IMR-90 (cell line): Measurements from ENCODE around the gene ZC3H12D. TPM values are rescaled to one million over a fixed set of nuclear protein-coding genes. Genes with fewer than 3 reads are reported as not detected.

Source experiments
- ATAC-seq: fragments of 200-7000 bp; cut with Tn5 transposase; 2 replicates; pipeline ENCODE4 v1.9.1; 2020; ENCODE audit warnings: low read depth, mild to moderate bottlenecking, moderate library complexity
- BruUV-seq: library from RNA; stranded (reverse); fragments of 400-500 nt; replicated peaks from 2 replicates; lab custom pipeline; 2021; lab: Mats Ljungman, UMichigan
- CTCF ChIA-PET: fragments of 300-600 bp; formaldehyde crosslinking; extraction: SDS; loops from one replicate; lab custom pipeline; 2021; ENCODE audit warnings: antibody characterized with exemption; lab: Yijun Ruan, JAX
- POLR2A ChIA-PET: fragments of 300-600 bp; sonication (Branson Sonifier 250); formaldehyde crosslinking; loops from one replicate; lab custom pipeline; 2022; ENCODE audit warnings: antibody characterized with exemption; ENCODE audit not compliant: unreplicated experiment; lab: Charles Lee
- DNase-seq: peaks from one replicate; pipeline ENCODE4 v3.0.0; 2013
- H2AFZ ChIP-seq: replicated peaks from 2 replicates; pipeline ENCODE3; 2013; ENCODE audit warnings: low read length, mild to moderate bottlenecking; ENCODE audit not compliant: poor library complexity
- H2AK5ac ChIP-seq: 2 replicates; pipeline ENCODE4 v1.6.1; 2013; ENCODE audit warnings: low read depth, low read length, inconsistent platforms
- H2AK9ac ChIP-seq: replicated peaks from 2 replicates; pipeline ENCODE3; 2013; ENCODE audit warnings: mild to moderate bottlenecking, low read depth, low read length, moderate library complexity; ENCODE audit not compliant: poor library complexity
- H2BK120ac ChIP-seq: 2 replicates; pipeline ENCODE4 v1.6.1; 2013; ENCODE audit warnings: low read depth, low read length, inconsistent platforms
- H2BK15ac ChIP-seq: 3 replicates; pipeline ENCODE4 v1.6.1; 2013; ENCODE audit warnings: low read depth, low read length, inconsistent platforms
- H2BK20ac ChIP-seq: 2 replicates; pipeline ENCODE4 v1.6.1; 2013; ENCODE audit warnings: low read depth, mild to moderate bottlenecking, inconsistent platforms, low read length, moderate library complexity
- H2BK5ac ChIP-seq: 2 replicates; pipeline ENCODE4 v1.6.1; 2013; ENCODE audit warnings: mild to moderate bottlenecking, low read depth, low read length, inconsistent platforms; ENCODE audit not compliant: poor library complexity, severe bottlenecking
- H3K14ac ChIP-seq: replicated peaks from 2 replicates; pipeline ENCODE4 v1.6.1; 2013; ENCODE audit warnings: low read depth, low read length, inconsistent platforms
- H3K18ac ChIP-seq: 2 replicates; pipeline ENCODE4 v1.6.1; 2013; ENCODE audit warnings: low read depth, low read length, control low read depth
- H3K23ac ChIP-seq: 2 replicates; pipeline ENCODE4 v1.6.1; 2013; ENCODE audit warnings: low read depth, low read length, inconsistent platforms
- H3K27ac ChIP-seq: 2 replicates; pipeline ENCODE4 v1.5.1; 2013; ENCODE audit warnings: mild to moderate bottlenecking, control low read depth, low read length; ENCODE audit not compliant: insufficient read depth
- H3K27me3 ChIP-seq: 2 replicates; pipeline ENCODE4 v1.6.1; 2013; ENCODE audit warnings: low read length; ENCODE audit not compliant: control insufficient read depth, insufficient read depth
- H3K36me3 ChIP-seq: 2 replicates; pipeline ENCODE4 v1.6.1; 2013; ENCODE audit warnings: low read length, mixed read lengths; ENCODE audit not compliant: control insufficient read depth, insufficient read depth
- H3K4ac ChIP-seq: 2 replicates; pipeline ENCODE4 v1.6.1; 2013; ENCODE audit warnings: low read depth, low read length, inconsistent platforms
- H3K4me1 ChIP-seq: 2 replicates; pipeline ENCODE4 v1.6.1; 2013; ENCODE audit warnings: low read length, mixed read lengths; ENCODE audit not compliant: control insufficient read depth, insufficient read depth
- H3K4me2 ChIP-seq: 2 replicates; pipeline ENCODE4 v1.6.1; 2013; ENCODE audit warnings: low read depth, mild to moderate bottlenecking, control low read depth, low read length, moderate library complexity
- H3K4me3 ChIP-seq: 2 replicates; pipeline ENCODE4 v1.5.1; 2013; ENCODE audit warnings: low read depth, mild to moderate bottlenecking, control low read depth, low read length, moderate library complexity; ENCODE audit not compliant: insufficient read depth
- H3K56ac ChIP-seq: 2 replicates; pipeline ENCODE4 v1.6.1; 2013; ENCODE audit warnings: low read length, inconsistent platforms; ENCODE audit not compliant: insufficient read depth; ENCODE audit errors: extremely low read depth
- H3K79me1 ChIP-seq, 2 experiments: 2 replicates each; pipeline ENCODE4 v1.6.1; 2013; ENCODE audit warnings: low read length in 2 of 2, inconsistent platforms in 1 of 2, low read depth in 1 of 2
- H3K9ac ChIP-seq: 2 replicates; pipeline ENCODE4 v1.6.1; 2013; ENCODE audit warnings: low read depth, low read length, control low read depth
- H3K9me1 ChIP-seq: 2 replicates; pipeline ENCODE4 v1.6.1; 2013; ENCODE audit warnings: low read length, inconsistent platforms; ENCODE audit not compliant: insufficient read depth
- H3K9me3 ChIP-seq: 2 replicates; pipeline ENCODE4 v1.6.1; 2013; ENCODE audit warnings: low read length; ENCODE audit not compliant: control insufficient read depth, insufficient read depth
- H4K20me1 ChIP-seq: 2 replicates; pipeline ENCODE4 v1.6.1; 2013; ENCODE audit warnings: low read length, inconsistent platforms; ENCODE audit not compliant: insufficient read depth
- H4K5ac ChIP-seq: 2 replicates; pipeline ENCODE4 v1.6.1; 2013; ENCODE audit warnings: mild to moderate bottlenecking, low read depth, low read length, control low read depth
- H4K8ac ChIP-seq, 2 experiments: 2 replicates each; pipeline ENCODE4 v1.6.1; 2013; ENCODE audit warnings: low read depth in 2 of 2, low read length in 2 of 2, control low read depth in 1 of 2, inconsistent platforms in 1 of 2
- H4K91ac ChIP-seq: 2 replicates; pipeline ENCODE4 v1.6.1; 2013; ENCODE audit warnings: low read depth, low read length, inconsistent platforms; ENCODE audit not compliant: insufficient read depth
- CEBPB ChIP-seq: IDR thresholded peaks from 2 replicates; pipeline ENCODE4 v1.6.1; 2012; ENCODE audit warnings: low read depth, low read length, improper control_type of control experiment
- CTCF ChIP-seq: conservative IDR thresholded peaks from 2 replicates; pipeline ENCODE4 v1.5.1; 2012; ENCODE audit warnings: mild to moderate bottlenecking, low read depth, low read length, improper control_type of control experiment
- ELK1 ChIP-seq: fragments of 150-350 bp; IDR thresholded peaks from 2 replicates; pipeline ENCODE4 v1.6.1; 2016; ENCODE audit warnings: low read depth, mild to moderate bottlenecking, low read length, moderate library complexity, borderline replicate concordance
- FOS ChIP-seq: fragments of 150-350 bp; IDR thresholded peaks from 2 replicates; pipeline ENCODE4 v1.6.1; 2016; ENCODE audit warnings: low read depth, low read length
- MAFK ChIP-seq: IDR thresholded peaks from 2 replicates; pipeline ENCODE4 v1.6.1; 2012; ENCODE audit warnings: low read depth, low read length, improper control_type of control experiment
- MAZ ChIP-seq: IDR thresholded peaks from 2 replicates; pipeline ENCODE4 v1.6.1; 2012; ENCODE audit warnings: low read depth, mild to moderate bottlenecking, low read length, improper control_type of control experiment, moderate library complexity, borderline replicate concordance
- MXI1 ChIP-seq: IDR thresholded peaks from 2 replicates; pipeline ENCODE4 v1.6.1; 2012; ENCODE audit warnings: low read depth, mild to moderate bottlenecking, low read length, moderate library complexity, borderline replicate concordance
- NFE2L2 ChIP-seq: fragments of 150-350 bp; IDR thresholded peaks from 2 replicates; pipeline ENCODE4 v1.6.1; 2016; ENCODE audit warnings: low read depth, mild to moderate bottlenecking, low read length
- RFX5 ChIP-seq: IDR thresholded peaks from 2 replicates; pipeline ENCODE4 v1.8.0; 2012; ENCODE audit warnings: low read depth, mild to moderate bottlenecking, low read length, moderate library complexity
- WGBS, 2 experiments: methylation state at CpG; one replicate each; pipeline versions ENCODE4 v1.1.5 to v1.1.7; 2013; ENCODE audit warnings: missing lambda C conversion rate in 2 of 2; ENCODE audit not compliant: insufficient read length in 1 of 2; ENCODE audit errors: extremely low coverage in 2 of 2; 5-methylcytosine and 5-hydroxymethylcytosine counted together
- dilution Hi-C: fragments of 300-500 bp; cut with HindIII; formaldehyde crosslinking; loops from one replicate; pipeline ENCODE4 v1.14.3; 2018; ENCODE audit warnings: low sequenced_read_pairs; ENCODE audit not compliant: unreplicated experiment
- in situ Hi-C: fragments of 300-500 bp; cut with MboI; formaldehyde crosslinking; loops from 3 replicates; pipeline ENCODE4 v1.14.3; 2019; ENCODE audit warnings: low sequenced_read_pairs, inconsistent platforms, mixed read lengths
- intact Hi-C: fragments of 100-400 bp; cut with micrococcal nuclease; formaldehyde crosslinking; loops from 2 replicates; pipeline ENCODE4 v1.10.0; 2022
- polyA plus RNA-seq, 3 experiments: library from polyadenylated mRNA; depleted of rRNA; stranded (reverse); fragments of >200 nt; gene quantifications; 2 replicates each; pipeline ENCODE4 v1.2.3, GENCODE V29; 2012; ENCODE audit warnings: low replicate concordance in 1 of 3
- total RNA-seq: library from RNA; depleted of rRNA; stranded (reverse); fragments of >200 nt; gene quantifications from 2 replicates; pipeline ENCODE4 v1.2.3, GENCODE V29; 2012

Gene ZC3H12D
- total and polyA plus RNA-seq, 2 of the 4 experiments (the other 2 are of a cell fraction): under 0.01 to 0.12 TPM

DNA sequence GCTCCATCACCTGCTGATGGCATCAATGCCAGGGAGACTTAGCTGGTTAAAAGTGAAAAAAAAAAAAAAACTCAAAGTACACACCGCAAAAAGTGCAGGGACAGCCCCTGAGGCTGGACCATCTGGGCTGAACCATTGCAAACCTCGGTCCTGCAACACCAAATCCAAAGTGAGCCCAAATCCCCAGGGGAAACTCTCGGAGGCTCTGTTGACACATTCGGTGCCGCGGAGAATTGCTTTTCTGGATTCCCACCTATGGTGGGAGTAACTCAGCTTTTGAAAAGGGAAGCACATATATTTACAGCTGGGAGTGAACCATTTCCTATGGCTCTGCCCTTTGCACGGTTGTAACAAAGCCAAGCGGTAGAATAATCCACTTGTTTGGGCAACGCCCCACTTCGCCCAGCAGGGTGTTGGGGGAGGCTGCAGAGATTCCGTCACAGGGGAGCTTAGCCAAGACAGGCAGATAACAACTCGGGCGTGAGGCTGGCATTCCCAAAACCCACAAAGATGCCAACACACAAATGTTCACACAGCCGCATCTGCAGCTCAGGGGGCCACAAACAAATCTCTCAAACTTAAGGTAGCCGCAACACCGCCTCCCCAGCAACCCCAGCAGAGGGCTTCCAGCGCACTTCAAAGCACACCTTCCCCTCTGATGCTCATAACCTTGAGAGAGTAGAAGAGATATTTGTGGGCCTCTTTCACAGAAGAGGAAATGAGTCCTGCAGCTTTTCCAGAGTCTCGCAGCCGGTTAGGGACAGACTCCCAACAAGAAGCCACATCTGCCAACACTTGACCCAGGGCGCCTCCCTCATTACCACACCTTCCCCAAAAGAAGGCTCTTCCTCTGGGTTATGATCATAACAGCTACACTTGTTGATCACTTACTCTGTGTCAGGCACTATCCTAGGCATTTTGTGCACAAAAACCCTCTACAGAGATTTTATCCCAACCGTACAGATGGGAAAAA, 11.4 kb downstream of the ZC3H12D start:
- ATAC-seq (no peak), DNase-seq (no peak)
- H3K79me1 ChIP-seq: no peaks in the 10 kb centered on the region
- H3K9me3 ChIP-seq: no peaks in the 10 kb centered on the region
- H2BK20ac ChIP-seq: no peak overlapping the region
- H3K18ac ChIP-seq: no peak overlapping the region
- H3K56ac ChIP-seq: no peak overlapping the region
- H4K20me1 ChIP-seq: no peaks in the 10 kb centered on the region
- no peak overlapping the region for H3K9ac ChIP-seq
- H3K14ac ChIP-seq: no peak overlapping the region
- H3K27me3 ChIP-seq: peaks cover 24% of the 10 kb centered on the region
- no peak overlapping the region for H2BK5ac ChIP-seq
- H2AK5ac ChIP-seq: no peak overlapping the region
- intact Hi-C loops (no loop called here), dilution Hi-C loops (no loop called here), in situ Hi-C loops (no loop called here)
- H3K4me3 ChIP-seq: no peak overlapping the region
- no TSS peak for BruUV-seq
- POLR2A ChIA-PET: no interaction called here
- H3K27ac ChIP-seq: no peak overlapping the region
- TF ChIP-seq FOS (no peak), NFE2L2 (no peak), ELK1 (no peak), MAFK (no peak), CTCF (no peak), RFX5 (no peak), MAZ (no peak), MXI1 (no peak), CEBPB (no peak)
- H2AK9ac ChIP-seq: no peak overlapping the region
- no peak overlapping the region for H2BK120ac ChIP-seq
- no peak overlapping the region for H2AFZ ChIP-seq
- H3K23ac ChIP-seq: no peak overlapping the region
- H3K4me1 ChIP-seq: no peaks in the 10 kb centered on the region
- no peaks in the 10 kb centered on the region for H3K9me1 ChIP-seq
- H4K8ac ChIP-seq: no peak overlapping the region
- H4K91ac ChIP-seq: no peak overlapping the region
- no peak overlapping the region for H3K4me2 ChIP-seq
- no peaks in the 10 kb centered on the region for H3K36me3 ChIP-seq
- H3K4ac ChIP-seq: no peak overlapping the region
- no peak overlapping the region for H2BK15ac ChIP-seq
- CTCF ChIA-PET: interaction anchor here (0.6 to 1.4 kb wide), 2 partner anchors 12 to 50 kb away, joined by 3 to 5 read pairs; no protein-coding TSS in a partner anchor
- no peak overlapping the region for H4K5ac ChIP-seq
- 68% methylated on average over 4 of the region's 21 CpGs; no CpG with 5 or more reads in 1 of the 2 experiments for WGBS, 2 experiments
